Measurements from ENCODE around the gene RFX3.

The RFX3 gene

GRCh38 chr9:3256571-3257330 lies 269.1 kb downstream of the RFX3 start:
- H3K27me3 ChIP-seq (ENCODE audit: control insufficient read depth, insufficient read depth, low read length): no peaks in the 10 kb centered on the region
- TF ChIP-seq CTCF (IDR thresholded peaks at IDR 0.05): no peak
- no peak overlapping the region for H3K4me3 ChIP-seq (ENCODE audit: low read depth, low read length)
- no peak overlapping the region for H3K4me2 ChIP-seq (ENCODE audit: low read length)
- H3K79me2 ChIP-seq: no peaks in the 10 kb centered on the region
- H2AFZ ChIP-seq: no peak overlapping the region
- no peaks in the 10 kb centered on the region for H3K4me1 ChIP-seq
- no peaks in the 10 kb centered on the region for H3K9me3 ChIP-seq (ENCODE audit: control insufficient read depth, low read length)
- no peak overlapping the region for H3K27ac ChIP-seq
- no peaks in the 10 kb centered on the region for H3K36me3 ChIP-seq (ENCODE audit: control insufficient read depth, insufficient read depth, low read length)
- no peak overlapping the region for H3K9ac ChIP-seq

- H3K4me3 ChIP-seq (ENCODE audit: low read depth, low read length): no peak overlapping the region
- H2AFZ ChIP-seq: no peak overlapping the region
- H3K4me1 ChIP-seq: no peaks in the 10 kb centered on the region
- H3K9ac ChIP-seq: no peak overlapping the region
- no peaks in the 10 kb centered on the region for H3K79me2 ChIP-seq
- H3K27ac ChIP-seq: no peak overlapping the region
- TF ChIP-seq CTCF (IDR thresholded peaks at IDR 0.05): no peak
- no peaks in the 10 kb centered on the region for H3K27me3 ChIP-seq (ENCODE audit: control insufficient read depth, insufficient read depth, low read length)
- no peak overlapping the region for H3K4me2 ChIP-seq (ENCODE audit: low read length)
- no peaks in the 10 kb centered on the region for H3K9me3 ChIP-seq (ENCODE audit: control insufficient read depth, low read length)
- H3K36me3 ChIP-seq (ENCODE audit: control insufficient read depth, insufficient read depth, low read length): no peaks in the 10 kb centered on the region
Observed at GRCh38 chr9:3251309-3251708, 274.5 kb downstream of the RFX3 start.

- Histone ChIP-seq H3K9ac (no peak overlapping the region), H3K27ac (no peak overlapping the region), H3K79me2 (no peaks in the 10 kb centered on the region), H3K4me1 (no peaks in the 10 kb centered on the region), H3K4me2 (ENCODE audit: low read length) (no peak overlapping the region), H2AFZ (no peak overlapping the region), H3K36me3 (ENCODE audit: control insufficient read depth, insufficient read depth, low read length) (no peaks in the 10 kb centered on the region), H3K4me3 (ENCODE audit: low read depth, low read length) (no peak overlapping the region), H3K9me3 (ENCODE audit: control insufficient read depth, low read length) (no peaks in the 10 kb centered on the region), H3K27me3 (ENCODE audit: control insufficient read depth, insufficient read depth, low read length) (no peaks in the 10 kb centered on the region)
- TF ChIP-seq CTCF (IDR thresholded peaks at IDR 0.05): no peak
Observed at GRCh38 chr9:3250741-3251140, 275.1 kb downstream of the RFX3 start.

- no peaks in the 10 kb centered on the region for H3K27me3 ChIP-seq (ENCODE audit: control insufficient read depth, insufficient read depth, low read length)
- no peak overlapping the region for H2AFZ ChIP-seq
- no peaks in the 10 kb centered on the region for H3K79me2 ChIP-seq
- H3K36me3 ChIP-seq (ENCODE audit: control insufficient read depth, insufficient read depth, low read length): no peaks in the 10 kb centered on the region
- TF ChIP-seq CTCF (IDR thresholded peaks at IDR 0.05): no peak
- no peak overlapping the region for H3K4me3 ChIP-seq (ENCODE audit: low read depth, low read length)
- no peak overlapping the region for H3K27ac ChIP-seq
- no peak overlapping the region for H3K4me2 ChIP-seq (ENCODE audit: low read length)
- no peak overlapping the region for H3K9ac ChIP-seq
- H3K9me3 ChIP-seq (ENCODE audit: control insufficient read depth, low read length): no peaks in the 10 kb centered on the region
- no peaks in the 10 kb centered on the region for H3K4me1 ChIP-seq
Observed at GRCh38 chr9:3247211-3247610, 278.6 kb downstream of the RFX3 start.

- no peak for TF ChIP-seq CTCF (IDR thresholded peaks at IDR 0.05)
- Histone ChIP-seq H3K79me2 (no peaks in the 10 kb centered on the region), H3K4me1 (no peaks in the 10 kb centered on the region), H3K36me3 (ENCODE audit: control insufficient read depth, insufficient read depth, low read length) (no peaks in the 10 kb centered on the region), H2AFZ (no peak overlapping the region), H3K27ac (no peak overlapping the region), H3K4me2 (ENCODE audit: low read length) (no peak overlapping the region), H3K27me3 (ENCODE audit: control insufficient read depth, insufficient read depth, low read length) (no peaks in the 10 kb centered on the region), H3K4me3 (ENCODE audit: low read depth, low read length) (no peak overlapping the region), H3K9me3 (ENCODE audit: control insufficient read depth, low read length) (no peaks in the 10 kb centered on the region), H3K9ac (no peak overlapping the region)
Observed at GRCh38 chr9:3246241-3246640, 279.6 kb downstream of the RFX3 start.
